HG03378 (cell line): Measurements from ENCODE around the gene NCAPD2.
"Not testable (repeated sequence)": the region's sequence is repeated elsewhere in the genome, so short reads cannot be mapped to it uniquely, and the experiment has no call there.

ENCODE experiments used
- ATAC-seq: cut with Tn5 transposase; IDR thresholded peaks from one replicate; pipeline ENCODE4 v1.9.1; 2021; ENCODE audit warnings: mild to moderate bottlenecking, moderate library complexity; ENCODE audit not compliant: unreplicated experiment

Gene NCAPD2

DNA sequence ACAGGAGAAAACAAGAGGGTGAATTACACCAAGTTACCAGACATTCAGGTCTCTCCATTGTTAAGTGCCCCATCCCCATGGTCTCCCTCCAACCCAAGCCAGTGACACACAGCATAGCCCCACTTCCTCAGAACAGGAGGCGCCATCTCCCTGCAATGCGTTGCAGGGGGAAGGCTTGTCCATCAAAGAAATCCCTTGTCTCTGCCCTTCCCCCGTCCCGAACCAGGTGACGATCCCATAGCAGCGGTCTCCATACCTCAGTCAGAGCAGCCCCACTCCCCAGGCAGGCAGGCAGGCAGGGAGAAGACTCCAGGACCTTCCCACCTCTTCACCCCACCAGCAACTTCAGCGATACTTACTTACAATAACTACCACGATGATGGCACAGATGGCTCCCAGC, 29.4 kb upstream of the NCAPD2 start:
- no peak for ATAC-seq

DNA sequence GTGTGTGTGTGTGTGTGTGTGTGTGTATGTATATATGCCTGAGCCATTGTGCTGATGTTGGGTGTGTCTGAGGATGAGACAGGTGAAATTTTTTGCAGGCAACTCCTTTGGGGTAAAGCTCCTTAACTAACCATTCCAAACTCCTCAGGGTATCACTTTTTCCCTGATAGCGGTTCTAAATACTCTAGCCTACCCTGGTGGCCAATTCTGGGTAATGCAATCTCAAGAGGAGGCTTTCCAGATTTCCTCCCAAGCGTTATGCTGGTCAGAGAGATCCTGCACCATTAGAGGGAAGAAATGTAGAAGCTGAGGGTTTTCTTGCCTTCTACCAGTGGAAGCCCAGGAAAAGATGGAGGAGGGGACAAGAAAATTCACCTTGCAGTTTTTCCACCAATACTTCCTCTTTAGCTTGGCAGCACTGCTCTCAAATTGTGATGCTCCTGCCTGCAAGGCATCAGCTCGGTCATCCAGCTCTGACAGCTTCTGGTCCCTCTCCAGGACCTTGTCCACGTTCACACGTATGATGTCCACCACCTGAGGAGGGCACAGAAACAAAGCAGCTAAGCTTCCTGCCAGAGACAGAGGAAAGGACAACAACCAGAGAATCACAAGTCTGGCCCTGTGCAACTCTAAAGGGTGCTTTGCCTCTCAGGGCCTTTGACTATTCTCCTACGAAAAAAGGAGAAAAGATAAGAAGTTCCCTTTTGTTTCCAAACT, 28.3 kb upstream of the NCAPD2 start:
- ATAC-seq = no peak

DNA sequence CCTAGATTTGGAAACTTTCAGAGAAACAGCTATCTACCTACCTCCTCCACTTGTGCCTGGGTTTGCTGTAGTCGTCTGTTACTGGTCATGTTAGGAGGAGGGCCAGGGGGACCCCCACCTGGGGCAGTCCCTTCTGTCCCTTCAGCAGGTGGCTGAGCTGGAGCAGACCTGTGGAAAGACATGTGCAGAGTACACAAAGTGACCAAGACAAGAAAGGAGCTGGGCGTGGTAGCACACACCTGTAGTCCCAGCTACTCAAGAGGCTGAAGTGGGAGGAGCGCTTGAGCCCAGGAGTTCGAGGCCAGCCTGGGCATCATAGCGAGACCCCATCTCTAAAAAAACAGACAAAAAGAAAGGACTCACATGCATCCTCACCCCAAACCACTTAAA, 27.7 kb upstream of the NCAPD2 start:
- no peak for ATAC-seq

DNA sequence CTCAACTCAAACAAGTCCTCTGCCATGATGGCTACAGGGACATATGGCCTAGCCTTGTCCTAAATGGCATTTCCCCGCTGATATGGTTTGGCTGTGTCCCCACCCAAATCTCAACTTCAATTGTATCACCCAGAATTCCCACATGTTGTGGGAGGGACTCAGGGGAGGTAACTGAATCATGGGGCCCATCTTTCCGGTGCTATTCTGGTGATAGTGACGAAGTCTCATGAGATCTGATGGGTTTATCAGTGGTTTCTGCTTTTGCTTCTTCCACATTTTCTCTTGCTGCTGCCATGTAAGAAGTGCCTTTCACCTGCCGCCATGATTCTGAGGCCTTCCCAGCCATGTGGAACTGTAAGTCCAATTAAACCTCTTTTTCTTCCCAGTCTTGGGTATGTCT, 27.2 kb upstream of the NCAPD2 start:
- ATAC-seq = not testable (repeated sequence)

DNA sequence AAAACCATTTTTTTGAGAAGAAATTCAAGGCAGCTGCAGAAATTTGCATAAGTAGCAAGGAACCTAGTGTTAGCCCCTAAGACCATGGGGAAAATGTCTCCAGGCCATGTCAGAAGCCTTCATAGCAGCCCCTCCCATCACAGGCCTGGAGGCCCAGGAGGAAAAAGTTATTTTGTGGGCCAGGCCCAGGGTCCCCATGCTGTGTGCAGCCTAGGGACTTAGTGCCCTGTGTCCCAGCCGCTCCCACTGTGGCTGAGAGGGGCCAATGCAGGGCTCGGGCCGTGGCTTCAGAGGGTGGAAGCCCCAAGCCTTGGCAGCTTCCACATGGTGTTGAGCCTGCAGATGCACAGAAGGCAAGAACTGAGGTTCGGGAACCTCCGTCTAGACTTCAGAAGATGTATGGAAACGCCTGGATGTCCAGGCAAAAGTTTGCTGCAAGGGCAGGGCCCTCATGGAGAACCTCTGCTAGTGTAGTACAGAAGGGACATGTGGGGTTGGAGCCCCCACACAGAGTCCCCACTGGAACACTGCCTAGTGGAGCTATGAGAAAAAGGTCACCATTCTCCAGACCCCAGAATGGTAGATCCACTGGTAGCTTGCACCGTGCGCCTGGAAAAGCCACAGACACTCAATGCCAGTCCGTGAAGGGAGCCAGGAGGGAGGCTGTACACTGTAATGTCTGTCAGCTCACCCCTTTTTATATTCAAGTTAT, 26.2 kb upstream of the NCAPD2 start:
- not testable (repeated sequence) for ATAC-seq

DNA sequence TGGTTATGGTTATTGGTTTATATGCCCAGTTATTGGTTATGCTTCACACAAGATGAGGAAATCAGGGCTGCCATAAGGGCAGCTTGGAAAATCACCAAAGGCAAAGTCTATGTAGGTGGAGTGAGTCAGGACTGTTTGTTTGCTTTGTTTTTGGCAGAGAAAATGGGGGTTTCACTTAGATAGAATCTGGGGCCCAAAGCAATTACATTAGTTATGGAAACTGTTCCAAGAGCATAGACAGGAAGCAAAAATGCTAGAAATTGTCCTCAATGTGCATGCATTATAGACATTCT, 25.7 kb upstream of the NCAPD2 start:
- ATAC-seq = no peak

DNA sequence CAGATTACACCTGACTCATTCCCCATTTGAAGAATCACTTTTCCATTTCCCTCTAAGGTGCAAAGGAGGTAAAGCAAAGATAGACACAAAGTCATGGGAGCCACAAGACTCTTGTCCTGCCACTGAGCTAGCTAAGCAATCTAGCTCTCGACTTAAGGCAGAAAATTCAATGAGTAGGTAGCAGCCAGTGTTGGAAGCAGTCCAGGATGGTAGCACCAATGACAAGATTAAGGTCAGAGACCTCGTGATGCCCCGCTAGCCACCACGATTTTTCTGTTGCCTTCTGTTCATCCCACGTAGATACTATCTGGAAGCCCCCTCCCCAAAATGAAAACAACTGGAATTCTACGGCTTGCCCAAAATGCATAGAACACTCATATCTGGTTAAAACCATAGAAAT, 24.8 kb upstream of the NCAPD2 start:
- ATAC-seq = no peak

DNA sequence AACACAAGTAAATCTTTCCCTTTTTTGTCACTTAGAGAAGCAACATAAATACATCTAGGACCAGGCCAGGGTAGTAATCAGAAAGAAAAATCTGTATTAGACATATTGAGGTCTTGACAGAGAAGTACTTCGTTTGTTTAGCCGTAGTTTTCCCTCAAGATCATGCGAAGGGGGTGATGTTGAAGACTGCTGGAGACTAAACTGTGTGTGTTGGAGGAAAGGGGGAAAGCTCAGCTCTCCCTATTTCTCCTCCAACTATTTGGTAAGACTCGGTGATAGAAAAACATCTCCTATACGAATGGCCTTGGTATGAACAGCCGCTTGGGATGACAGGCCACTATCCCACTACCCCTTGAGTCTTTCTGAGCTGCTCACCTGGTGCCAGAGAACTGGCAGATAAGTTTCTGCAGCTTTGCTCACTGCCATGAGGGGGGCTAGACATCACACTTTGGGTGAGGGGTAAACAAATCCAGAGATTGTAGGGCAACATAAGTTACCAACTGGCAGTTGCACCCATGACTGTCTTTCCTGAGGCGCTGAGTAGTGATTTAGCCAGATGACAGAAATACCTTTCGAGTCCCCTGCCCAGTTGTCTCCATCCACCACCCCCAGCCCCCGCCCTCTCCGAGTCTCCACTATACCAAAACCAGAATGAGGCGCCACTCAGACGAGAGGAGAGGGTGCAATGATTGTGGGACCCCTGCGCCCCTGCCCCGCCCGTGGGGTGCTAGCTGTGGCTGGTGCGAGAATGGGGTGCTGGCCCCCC, 24.1 kb upstream of the NCAPD2 start:
- ATAC-seq = no peak

DNA sequence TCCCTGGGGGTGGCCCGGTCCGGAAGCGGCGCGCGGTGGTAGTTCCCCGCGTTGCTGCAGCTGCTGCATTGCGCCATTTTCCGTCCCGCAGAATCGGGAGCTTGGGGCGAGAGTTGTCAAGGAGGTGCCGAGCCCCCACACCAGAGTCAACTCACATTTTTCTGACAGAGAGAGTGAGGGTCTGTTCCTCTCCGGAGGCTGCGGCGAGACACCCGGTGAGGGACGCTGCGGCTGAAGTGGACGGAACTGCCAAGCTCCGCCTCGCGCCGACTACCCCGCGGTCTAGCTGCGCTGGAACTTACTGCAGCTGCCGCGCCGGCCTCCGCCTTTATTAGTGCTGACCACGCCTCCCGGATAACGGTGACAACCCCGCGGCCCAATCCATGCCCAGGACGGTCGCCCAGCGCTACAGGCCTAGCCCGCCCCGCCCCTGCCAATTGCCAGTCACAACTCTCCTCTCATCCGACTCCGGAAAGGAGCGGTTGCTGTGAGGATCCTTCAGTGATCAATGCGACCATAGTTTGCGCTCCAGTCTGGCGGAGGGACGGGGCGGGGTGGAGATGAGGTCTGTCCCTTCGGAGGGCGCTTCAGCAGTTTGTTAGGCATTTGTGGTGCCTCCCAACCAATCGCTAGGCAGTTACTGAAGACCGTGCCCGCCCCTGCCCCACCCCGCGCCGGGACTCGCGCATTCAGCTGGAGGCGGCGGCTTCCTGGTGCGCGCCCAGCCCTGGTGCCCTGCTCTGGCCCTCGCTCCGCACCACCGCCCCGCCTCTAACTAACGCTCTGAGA, 23.3 kb upstream of the NCAPD2 start, which contains the start of gene VAMP1:
VAMP1 (minus strand) TSS at position 303 of the 789 bp plus-strand sequence; CDS start at position 157, 146 bp downstream.
- ATAC-seq = peak; percentile 79

DNA sequence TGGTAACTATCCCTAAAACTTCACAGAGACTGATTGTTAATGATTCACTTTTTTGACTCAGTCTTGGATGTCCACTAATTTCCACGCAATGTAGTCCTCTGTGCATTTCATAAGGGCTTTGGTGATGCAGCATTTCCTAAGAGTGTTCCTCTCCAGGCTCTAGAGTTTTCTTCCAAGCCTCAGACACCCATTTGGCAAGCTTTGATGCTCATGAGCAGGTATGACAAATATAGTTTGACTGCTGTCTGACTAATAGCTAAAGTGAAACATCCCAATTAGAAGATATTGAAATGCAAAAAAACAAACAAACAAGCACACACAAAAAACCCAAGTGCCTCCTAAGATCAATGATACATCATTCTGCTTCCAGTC, 21.9 kb upstream of the NCAPD2 start:
- no peak for ATAC-seq

DNA sequence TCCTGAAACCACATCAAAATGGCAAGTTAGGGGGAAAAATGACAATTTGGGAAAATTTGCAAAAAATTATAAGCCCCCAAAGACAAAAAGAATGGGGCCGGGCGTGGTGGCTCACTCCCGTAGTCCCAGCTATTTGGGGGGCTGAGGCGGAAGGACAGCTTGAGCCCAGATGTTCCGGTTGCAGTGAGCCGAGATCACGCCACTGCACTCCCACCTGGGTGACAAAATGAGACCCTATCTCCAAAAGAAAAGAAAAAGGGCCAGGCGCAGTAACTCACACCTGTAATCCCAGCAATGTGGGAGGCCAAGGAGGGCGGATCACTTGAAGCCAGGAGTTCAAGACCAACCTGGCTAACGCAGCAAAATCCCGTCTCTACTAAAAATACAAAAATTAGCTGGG, 21.4 kb upstream of the NCAPD2 start:
- no peak for ATAC-seq

DNA sequence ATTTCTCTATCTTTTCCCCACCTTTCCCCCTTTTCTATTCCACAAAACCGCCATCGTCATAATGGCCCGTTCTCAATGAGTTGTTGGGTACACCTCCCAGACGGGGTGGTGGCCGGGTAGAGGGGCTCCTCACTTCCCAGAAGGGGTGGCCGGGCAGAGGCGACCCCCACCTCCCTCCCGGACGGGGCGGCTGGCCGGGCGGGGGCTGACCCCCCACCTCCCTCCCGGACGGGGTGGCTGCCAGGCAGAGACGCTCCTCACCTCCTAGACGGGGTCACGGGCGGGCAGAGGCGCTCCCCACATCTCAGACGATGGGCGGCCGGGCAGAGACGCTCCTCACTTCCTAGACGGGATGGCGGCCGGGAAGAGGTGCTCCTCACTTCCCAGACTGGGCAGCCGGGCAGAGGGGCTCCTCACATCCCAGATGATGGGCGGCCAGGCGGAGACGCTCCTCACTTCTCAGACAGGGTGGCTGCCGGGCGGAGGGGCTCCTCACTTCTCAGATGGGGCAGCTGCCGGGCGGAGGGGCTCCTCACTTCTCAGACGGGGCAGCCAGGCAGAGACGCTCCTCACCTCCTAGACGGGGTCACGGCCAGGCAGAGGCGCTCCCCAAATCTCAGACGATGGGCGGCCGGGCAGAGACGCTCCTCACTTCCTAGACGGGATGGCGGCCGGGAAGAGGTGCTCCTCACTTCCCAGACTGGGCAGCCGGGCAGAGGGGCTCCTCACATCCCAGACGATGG, 18.5 kb upstream of the NCAPD2 start:
- not testable (repeated sequence) for ATAC-seq

DNA sequence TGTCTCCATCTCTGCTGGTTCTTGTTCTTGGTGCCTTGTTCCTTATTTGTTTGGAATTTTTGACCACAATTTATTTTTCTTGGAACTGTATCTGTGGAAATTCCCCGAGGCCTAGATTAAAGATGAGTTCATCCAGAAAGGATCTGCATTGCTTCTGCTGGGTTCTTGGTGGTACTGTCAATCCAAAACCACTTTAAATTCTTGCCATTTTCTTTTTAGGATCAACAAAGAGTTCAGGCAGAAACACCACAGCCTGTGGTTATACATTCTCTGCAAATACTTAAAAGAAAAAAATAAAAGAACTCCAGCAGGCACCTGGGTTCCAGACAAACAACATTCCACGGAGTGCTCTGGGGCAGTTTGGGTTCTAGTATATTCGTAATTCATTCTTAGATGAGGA, 17.4 kb upstream of the NCAPD2 start:
- no peak for ATAC-seq

DNA sequence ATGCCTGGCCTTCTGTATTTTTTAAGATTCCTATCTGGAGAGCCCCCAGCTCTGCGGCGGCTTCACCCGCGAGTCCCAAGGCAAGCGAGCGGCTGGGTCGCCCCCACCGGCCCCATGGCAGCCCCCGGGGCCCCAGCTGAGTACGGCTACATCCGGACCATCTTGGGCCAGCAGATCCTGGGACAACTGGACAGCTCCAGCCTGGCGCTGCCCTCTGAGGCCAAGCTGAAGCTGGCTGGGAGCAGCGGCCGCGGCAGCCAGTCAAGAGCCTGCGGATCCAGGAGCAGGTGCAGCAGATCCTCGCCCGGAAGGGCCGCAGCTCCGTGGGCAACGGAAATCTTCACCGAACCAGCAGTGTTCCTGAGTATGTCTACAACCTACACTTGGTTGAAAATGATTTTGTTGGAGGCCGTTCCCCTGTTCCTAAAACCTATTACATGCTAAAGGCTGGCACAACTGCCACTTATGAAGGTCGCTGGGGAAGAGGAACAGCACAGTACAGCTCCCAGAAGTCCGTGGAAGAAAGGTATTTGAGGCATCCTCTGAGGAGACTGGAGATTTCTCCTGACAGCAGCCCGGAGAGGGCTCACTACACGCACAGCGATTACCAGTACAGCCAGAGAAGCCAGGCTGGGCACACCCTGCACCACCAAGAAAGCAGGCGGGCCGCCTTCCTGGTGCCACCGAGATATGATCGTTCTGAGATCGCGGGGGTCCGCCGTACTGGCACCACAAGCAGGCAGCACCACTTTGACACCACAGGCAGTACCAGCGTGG, 16.1 kb upstream of the NCAPD2 start:
- ATAC-seq = not testable (repeated sequence)

DNA sequence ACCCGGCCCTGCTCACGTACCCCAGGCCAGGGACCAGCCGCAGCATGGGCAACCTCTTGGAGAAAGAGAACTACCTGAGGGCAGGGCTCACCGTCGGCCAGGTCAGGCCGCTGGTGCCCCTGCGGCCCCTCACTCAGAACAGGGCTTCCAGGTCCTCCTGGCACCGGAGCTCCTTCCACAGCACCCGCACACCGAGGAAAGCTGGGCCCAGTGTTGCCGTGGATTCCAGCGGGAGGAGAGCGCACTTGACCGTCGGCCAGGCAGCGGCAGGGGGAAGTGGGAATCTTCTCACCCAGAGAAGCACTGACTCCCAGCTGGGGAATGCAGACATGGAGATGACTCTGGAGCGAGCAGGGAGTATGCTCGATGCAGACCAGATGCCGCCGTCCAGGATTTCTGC, 15.5 kb upstream of the NCAPD2 start:
- no peak for ATAC-seq

DNA sequence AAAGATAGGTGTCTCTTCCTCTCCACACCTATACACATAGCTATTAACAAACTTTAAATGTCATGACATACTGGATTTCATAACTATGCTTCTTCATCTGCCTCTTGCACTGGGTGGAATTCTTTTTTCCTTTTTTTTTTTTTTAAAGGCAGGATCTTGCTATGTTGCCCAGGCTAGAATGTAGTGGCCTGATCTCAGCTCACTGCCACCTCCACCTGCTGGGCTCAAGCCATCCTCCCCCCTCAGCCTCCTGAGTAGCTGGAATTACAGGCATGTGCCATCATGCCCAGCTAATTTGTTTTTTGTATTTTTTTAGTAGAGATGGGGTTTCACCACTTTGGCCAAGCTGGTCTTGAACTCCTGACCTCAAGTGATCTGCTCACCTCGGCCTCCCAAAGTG, 5.7 kb upstream of the NCAPD2 start:
- no peak for ATAC-seq

DNA sequence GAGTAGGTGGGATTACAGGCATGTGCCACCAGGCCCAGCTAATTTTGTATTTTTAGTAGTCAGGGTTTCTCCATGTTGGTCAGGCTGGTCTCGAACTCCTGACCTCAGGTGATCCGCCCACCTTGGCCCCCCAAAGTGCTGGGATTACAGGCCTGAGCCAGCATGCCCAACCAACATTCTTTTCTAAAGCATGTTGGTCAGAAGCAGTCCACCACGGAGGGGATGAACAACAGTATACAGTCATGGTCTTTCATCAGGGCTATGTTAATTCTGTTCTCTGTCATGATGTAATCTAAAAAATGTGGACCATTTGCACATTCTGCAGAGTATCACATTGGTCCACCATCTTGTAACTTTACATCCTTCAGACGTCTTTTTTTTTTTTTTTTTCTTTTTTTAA, 4.5 kb upstream of the NCAPD2 start:
- no peak for ATAC-seq

DNA sequence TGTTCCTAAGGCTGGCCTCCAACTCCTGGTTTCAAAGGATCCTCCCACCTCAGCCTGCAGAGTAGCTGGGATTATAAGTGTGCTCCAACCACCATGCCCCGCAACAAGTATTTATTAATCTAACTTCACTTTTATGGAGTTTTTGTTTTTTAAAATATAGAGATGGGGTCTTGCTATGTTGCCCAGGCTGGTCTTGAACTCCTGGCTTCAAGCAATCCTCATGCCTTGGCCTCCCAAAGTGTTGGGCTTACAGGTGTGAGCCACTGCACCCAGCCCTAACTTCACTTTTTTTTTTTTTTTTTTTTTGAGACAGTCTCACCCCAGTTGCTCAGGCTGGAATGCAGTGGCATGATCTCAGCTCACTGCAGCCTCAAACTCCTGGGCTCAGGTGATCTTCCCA, 3.2 kb upstream of the NCAPD2 start:
- ATAC-seq = not testable (repeated sequence)

DNA sequence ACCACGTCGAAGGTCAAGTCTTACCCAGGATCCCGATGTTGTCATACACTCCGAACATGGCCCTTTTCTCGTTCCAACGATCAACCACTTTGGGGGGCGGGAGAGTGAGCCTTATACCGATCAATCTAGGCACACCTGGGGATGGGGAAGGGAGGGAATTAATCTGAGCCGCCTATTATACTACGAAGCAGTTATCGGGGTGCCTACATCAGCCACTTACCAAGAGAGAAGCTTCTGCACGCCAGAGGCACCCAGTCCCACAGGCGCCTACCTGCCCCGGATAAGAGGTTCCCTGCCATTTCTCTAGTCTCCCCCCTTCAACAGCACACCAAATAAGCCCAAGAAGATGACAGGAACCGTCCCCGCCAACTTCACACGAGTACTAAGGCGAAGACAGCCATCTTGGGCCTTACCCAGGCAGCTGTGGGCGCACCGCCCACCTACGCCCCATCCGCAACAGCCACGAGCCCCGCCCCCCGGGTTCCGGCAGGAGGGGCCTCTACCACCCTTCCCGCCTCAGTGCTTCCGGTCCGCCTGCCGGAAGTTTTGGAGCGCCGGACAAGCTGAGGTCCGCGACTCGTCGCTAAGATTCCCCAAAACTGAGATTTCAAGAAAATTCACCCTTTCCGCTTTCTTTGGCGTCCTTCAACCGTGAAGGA, 935 bp upstream of the NCAPD2 start, which contains the start of gene MRPL51:
MRPL51 (minus strand) TSS at position 425 of the 659 bp plus-strand sequence; CDS start at position 299, 126 bp downstream.
- peak; percentile 39 for ATAC-seq
